HG03558 (cell line): ENCODE results near the gene SPECC1.
"Not testable (repeated sequence)": the region's sequence is repeated elsewhere in the genome, so short reads cannot be mapped to it uniquely, and the experiment has no call there.

Source experiments
- ATAC-seq: cut with Tn5 transposase; IDR thresholded peaks from one replicate; pipeline ENCODE4 v1.9.1; 2021; ENCODE audit warnings: moderate number of reproducible peaks; ENCODE audit not compliant: unreplicated experiment; ENCODE audit errors: extremely low read depth

The SPECC1 gene

GRCh38 chr17:20256144-20256543, 247.0 kb downstream of the SPECC1 start:
- ATAC-seq = no peak

GRCh38 chr17:20257008-20257407, 247.8 kb downstream of the SPECC1 start:
- no peak for ATAC-seq

- no peak for ATAC-seq
Measured at GRCh38 chr17:20257798-20258197, 248.6 kb downstream of the SPECC1 start.

GRCh38 chr17:20259668-20260067, 250.5 kb downstream of the SPECC1 start:
- ATAC-seq = no peak

- no peak for ATAC-seq
Measured at GRCh38 chr17:20260268-20260667, 251.1 kb downstream of the SPECC1 start.

DNA sequence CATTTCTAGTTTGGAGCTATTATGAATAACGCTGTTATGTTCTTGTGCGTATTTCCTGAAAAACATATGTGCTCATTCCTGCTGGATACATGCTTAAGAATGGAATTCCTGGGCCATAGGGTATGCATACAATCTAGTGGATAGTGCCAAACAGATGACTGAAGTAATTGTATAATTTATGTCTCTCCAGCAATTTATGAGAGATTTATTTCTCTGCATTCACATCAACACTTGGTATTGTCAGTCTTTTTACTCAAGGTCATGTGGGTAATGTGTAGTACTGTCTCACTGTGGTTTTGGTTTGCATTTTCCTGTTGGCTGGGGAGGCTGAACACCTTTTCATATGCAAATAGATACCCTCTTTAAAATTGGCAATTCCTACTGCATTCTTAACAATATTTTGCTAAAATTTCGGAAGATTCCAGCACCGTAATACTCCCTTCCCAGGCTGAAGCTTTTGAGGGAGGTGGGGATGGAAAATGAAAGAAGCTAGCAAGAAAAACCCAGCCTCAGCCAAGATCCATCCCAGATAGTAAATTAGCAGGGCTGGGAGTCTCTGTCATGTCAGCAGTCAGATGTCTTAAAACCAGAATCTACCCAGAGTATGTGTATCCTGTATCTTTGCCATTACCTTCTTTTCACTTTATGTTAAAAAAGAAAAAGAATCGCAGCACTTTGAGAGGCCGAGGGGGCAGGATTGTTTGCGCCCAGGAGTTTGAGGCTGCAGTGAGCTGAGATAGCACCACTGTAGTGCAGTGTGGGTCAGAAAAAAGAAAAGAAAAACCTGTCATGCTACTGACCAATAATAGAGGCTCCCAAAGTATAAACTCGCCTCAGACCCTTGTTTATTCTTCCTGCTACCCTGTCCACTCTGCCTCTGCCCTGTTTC, 253.3 kb downstream of the SPECC1 start:
- ATAC-seq = no peak

DNA sequence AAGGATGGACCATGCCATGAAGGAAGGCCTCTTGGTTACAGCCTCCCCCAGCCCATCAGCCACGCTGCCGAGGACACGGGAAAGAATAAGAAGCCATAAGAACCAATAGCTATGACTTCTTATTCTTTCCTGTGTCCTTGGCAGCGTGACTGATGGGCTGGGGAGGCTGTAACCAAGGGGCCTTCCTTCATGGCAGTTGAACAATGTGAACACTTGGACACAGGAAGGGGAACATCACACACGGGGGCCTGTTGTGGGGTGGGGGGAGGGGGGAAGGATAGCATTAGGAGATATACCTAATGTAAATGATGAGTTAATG, 253.9 kb downstream of the SPECC1 start:
- ATAC-seq = not testable (repeated sequence)

DNA sequence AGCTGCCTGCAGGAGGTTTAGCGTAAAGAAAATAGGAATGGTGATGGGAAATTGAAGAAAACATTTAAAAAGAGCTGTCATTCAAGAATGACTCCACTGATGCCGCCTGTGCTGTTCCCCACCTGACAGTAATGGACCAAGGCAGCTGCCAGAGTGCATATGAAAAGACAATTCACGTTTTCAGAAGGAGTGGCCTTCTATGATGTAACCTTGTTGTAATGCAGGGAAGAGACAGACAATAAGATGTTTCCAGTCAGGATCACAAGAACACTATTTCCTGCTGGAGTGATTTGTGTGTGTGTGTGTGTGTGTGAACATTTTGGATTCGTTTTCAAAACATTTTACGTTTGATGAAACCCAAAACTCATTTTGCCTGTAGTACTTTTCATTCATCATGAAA, 254.4 kb downstream of the SPECC1 start:
- no peak for ATAC-seq

DNA sequence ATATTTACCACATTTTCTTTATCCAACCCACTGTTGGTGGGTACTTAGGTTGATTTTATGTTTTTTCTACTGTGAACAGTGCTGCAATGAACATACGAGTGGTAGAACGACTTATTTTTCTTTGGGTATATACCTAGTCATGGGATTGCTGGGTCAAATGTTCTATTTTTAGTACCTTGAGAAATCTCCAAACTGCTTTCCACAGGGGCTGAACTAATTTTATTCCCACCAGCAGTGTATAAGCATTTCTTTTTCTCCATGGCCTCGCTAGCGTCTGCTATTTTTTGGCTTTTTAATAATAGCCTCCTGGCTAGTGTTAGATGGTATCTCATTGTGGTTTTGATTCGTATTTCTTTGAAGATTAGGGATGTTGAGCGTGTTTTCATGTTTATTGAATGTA, 255.8 kb downstream of the SPECC1 start:
- no peak for ATAC-seq

- ATAC-seq = no peak
Measured at GRCh38 chr17:20266806-20267458, 257.8 kb downstream of the SPECC1 start.

GRCh38 chr17:20267459-20267842, 258.3 kb downstream of the SPECC1 start:
- ATAC-seq = no peak

- ATAC-seq = no peak
Measured at GRCh38 chr17:20270369-20270768, 261.2 kb downstream of the SPECC1 start.

- no peak for ATAC-seq
Measured at GRCh38 chr17:20271011-20271610, 262.0 kb downstream of the SPECC1 start.

DNA sequence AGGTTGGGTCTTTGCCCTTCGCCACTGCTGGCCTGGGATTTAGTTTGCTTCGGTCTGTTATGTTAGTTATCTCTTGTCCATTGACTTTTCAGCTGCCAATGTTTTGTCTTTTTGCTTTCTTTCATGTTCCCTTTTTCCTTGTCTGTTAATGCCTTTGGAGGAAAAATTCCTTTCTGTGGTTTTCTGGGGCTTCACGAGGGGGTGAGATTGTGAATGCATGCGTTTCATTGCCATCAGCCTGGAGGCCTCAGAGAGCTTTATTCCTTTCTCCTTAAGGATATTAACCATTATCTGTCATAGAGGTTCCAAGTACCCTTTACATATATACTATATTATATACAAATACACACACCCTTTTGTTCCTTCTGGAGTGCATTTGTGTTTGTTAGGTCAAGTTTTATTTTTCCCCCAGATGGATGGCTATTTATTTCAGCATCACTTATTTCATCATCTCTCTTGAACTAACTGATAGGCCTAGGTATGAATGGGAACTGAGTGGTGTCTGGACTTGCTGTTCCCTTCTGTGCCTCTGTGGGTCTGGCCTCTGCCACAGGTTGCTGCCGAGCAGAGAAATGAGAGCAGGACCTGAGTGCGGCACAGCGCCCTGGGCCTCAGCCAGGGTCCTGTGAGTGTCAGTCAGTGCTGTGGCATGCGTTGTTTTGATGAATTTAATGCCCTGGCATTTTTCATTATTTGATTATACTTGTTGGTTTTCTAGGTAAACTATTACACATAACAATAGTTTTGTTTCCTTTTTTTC, 264.8 kb downstream of the SPECC1 start:
- ATAC-seq = no peak

DNA sequence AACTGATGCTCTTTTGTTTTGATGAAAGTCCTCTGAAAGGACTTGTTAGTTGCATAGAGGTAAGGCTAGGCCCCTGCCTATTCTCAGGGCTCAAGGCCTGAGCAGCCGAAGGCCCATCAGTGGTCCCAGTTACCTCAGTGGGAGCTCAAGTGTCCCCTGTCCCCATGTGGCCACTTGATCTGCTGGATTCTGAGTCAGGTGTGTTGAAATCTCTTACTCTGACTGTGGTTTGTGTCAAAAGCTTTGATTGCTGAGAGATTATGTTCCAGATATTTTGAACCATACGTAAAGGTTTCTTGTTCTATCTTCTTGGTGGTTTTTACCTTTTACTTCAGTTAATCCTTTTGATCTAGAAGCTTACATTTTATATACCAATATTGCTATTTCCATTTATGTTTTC, 266.5 kb downstream of the SPECC1 start:
- no peak for ATAC-seq

- ATAC-seq = no peak
Measured at GRCh38 chr17:20276421-20276820, 267.3 kb downstream of the SPECC1 start.

DNA sequence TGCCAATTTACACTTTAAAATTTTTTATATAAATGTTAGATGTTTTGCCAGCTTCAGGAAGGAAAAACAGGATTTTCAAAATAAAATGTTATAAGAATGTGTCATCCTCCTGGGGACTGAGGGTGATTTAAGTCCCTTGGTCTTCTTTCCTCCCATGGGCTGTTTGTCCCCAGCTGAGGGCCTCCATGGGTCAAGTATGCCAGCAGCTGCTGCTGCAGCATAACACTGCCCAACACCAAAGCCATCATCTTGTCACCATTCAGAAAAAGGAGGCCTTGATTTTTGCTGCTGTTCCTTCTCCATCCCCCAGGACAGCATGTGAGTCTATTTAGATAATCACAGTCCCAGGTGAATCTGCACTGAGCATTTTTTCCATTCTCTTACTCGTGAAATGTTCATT, 269.6 kb downstream of the SPECC1 start:
- no peak for ATAC-seq

GRCh38 chr17:20279631-20280030, 270.5 kb downstream of the SPECC1 start:
- no peak for ATAC-seq

DNA sequence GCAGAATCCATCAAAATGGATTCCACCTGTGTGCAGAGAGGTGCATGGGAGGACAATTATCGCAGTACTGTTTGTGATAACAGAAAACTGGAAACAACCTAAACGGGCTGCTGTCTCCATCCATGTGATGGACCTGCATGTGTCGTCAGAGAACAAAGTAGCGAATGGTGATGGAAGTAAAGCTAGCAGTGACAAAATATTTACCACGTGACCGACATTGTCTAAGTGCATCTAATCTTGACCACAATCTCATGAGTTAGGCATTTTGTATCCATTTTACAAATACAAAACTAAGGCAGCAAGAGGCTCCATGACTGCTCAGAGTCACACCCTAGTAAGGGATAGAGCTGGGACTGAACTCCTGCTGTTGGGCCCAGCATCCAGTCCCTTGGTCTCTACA, 270.9 kb downstream of the SPECC1 start:
- no peak for ATAC-seq

GRCh38 chr17:20280851-20281250, 271.7 kb downstream of the SPECC1 start:
- no peak for ATAC-seq

DNA sequence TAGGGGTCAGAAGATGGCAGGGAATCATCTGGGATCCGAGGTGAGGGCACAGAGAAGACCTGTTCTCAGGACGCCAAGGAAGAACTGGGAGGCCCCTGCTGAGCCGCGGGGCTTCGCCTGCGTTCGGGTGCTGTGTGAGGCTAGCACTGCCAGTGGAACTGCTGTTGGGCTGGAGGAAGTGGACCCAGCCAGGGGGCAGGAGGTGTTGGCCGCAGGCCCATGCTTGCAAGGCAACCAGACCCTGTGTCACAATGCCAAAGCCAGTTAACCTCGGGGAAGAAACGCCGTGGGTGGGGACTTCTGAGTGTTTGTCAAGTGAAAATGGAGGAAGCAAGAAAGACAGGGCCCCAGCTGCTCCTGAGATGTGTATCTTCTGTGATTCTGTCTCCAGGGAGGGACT, 272.7 kb downstream of the SPECC1 start:
- no peak for ATAC-seq
